Osteocyte (in vitro differentiated cells): ENCODE measurements around the gene MICALL2. TPM values are rescaled to one million over a fixed set of nuclear protein-coding genes. Genes with fewer than 3 reads are reported as not detected.

Experiments used
- DNase-seq: peaks from one replicate; pipeline ENCODE4 v3.0.0; 2021; ENCODE audit warnings: mixed read lengths; ENCODE audit not compliant: unreplicated experiment; ENCODE audit errors: extremely low spot score
- H3K27ac Mint-ChIP-seq: one replicate; pipeline ENCODE4 v1.8.0; 2021; ENCODE audit warnings: mild to moderate bottlenecking, mixed read lengths; ENCODE audit not compliant: unreplicated experiment
- H3K27me3 Mint-ChIP-seq: one replicate; pipeline ENCODE4 v1.8.0; 2021; ENCODE audit warnings: mixed read lengths; ENCODE audit not compliant: unreplicated experiment
- H3K36me3 Mint-ChIP-seq: one replicate; pipeline ENCODE4 v1.8.0; 2021; ENCODE audit warnings: mixed read lengths; ENCODE audit not compliant: unreplicated experiment
- H3K4me1 Mint-ChIP-seq: one replicate; pipeline ENCODE4 v1.8.0; 2021; ENCODE audit warnings: mixed read lengths; ENCODE audit not compliant: unreplicated experiment
- H3K4me3 Mint-ChIP-seq: one replicate; pipeline ENCODE4 v1.8.0; 2021; ENCODE audit warnings: mild to moderate bottlenecking, moderate library complexity, mixed read lengths; ENCODE audit not compliant: unreplicated experiment
- H3K9me3 Mint-ChIP-seq: one replicate; pipeline ENCODE4 v1.8.0; 2021; ENCODE audit warnings: mixed read lengths; ENCODE audit not compliant: unreplicated experiment
- CTCF ChIP-seq: fragments of 200-600 bp; sonication (generic); IDR thresholded peaks from 2 replicates; pipeline ENCODE4 v1.5.0; 2021; ENCODE audit warnings: antibody characterized with exemption, mild to moderate bottlenecking, moderate library complexity
- total RNA-seq: library from RNA; stranded (reverse); gene quantifications from 2 replicates; pipeline ENCODE4 v1.2.1, GENCODE V29; 2021

MICALL2 gene
- total RNA-seq, 1 donor from 2014 or later = 63.1 TPM

GRCh38 chr7:1402791-1403637 is 56.3 kb downstream of the MICALL2 start:
- DNase-seq = no peak
- peaks cover 38% of the 10 kb centered on the region for H3K27me3 Mint-ChIP-seq
- peaks cover 10% of the 10 kb centered on the region for H3K4me1 Mint-ChIP-seq
- no peak overlapping the region for H3K4me3 Mint-ChIP-seq
- TF ChIP-seq CTCF = no peak
- no peaks in the 10 kb centered on the region for H3K36me3 Mint-ChIP-seq
- peaks cover 5% of the 10 kb centered on the region for H3K9me3 Mint-ChIP-seq
- no peak overlapping the region for H3K27ac Mint-ChIP-seq

DNA sequence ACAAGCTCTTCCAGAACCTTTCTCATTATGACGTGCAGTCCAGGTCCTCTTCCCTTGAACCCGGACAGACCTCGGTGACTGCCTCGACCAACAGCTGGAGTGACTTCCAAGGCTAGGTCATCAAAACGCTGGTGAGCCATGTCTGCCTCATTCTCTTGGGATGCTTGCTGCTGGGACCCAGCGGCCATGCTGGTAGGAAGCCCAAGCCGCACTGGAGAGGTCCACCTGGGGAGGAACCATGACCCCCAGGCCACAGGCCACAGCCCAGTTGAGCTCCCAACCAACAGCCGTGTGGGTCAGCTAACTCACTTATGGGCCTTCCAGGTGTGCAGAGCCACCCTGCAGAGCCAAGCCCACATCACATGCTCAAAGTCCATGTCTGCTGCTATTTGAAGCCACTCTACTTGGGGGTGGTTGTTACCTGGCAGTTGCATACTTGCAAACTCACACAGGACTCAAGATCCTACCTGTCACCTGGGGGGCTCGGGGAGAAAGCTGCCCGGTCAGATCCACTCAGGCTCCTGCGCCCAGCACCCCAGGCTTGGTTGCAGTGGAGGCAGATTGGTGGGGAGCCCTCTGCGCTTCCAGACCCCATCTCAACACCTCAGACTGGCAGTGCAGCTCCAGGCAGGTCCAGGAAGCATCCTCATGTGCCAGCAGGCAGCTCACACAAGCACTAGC is 57.0 kb downstream of the MICALL2 start:
- Mint-ChIP-seq H3K4me1 (peaks cover 10% of the 10 kb centered on the region), H3K36me3 (no peaks in the 10 kb centered on the region), H3K27ac (no peak overlapping the region), H3K4me3 (no peak overlapping the region), H3K27me3 (peaks cover 38% of the 10 kb centered on the region), H3K9me3 (peaks cover 5% of the 10 kb centered on the region)
- no peak for TF ChIP-seq CTCF
- no peak for DNase-seq

DNA sequence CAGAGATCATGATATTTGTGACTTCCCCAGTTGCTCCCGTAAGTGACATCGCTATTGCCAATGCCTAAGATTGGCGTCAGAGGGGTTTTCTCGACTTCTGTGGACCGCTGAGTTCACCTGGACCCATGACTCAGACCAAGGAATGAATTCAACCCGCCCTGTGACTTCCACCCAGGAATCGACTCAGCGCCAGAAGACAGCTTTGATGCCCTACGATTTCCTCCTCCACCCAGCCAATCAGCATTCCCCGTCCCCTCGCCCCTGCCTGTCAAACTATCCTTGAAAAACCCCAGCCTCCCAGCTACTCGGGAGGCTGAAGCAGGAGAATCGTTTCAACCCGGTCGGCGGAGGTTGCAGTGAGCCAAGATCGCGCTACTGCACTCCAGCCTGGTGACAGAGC is 58.3 kb downstream of the MICALL2 start:
- H3K4me3 Mint-ChIP-seq = no peak overlapping the region
- peaks cover 5% of the 10 kb centered on the region for H3K9me3 Mint-ChIP-seq
- TF ChIP-seq CTCF = no peak
- peaks cover 38% of the 10 kb centered on the region for H3K27me3 Mint-ChIP-seq
- H3K4me1 Mint-ChIP-seq = peaks cover 10% of the 10 kb centered on the region
- H3K36me3 Mint-ChIP-seq = no peaks in the 10 kb centered on the region
- H3K27ac Mint-ChIP-seq = no peak overlapping the region
- no peak for DNase-seq

DNA sequence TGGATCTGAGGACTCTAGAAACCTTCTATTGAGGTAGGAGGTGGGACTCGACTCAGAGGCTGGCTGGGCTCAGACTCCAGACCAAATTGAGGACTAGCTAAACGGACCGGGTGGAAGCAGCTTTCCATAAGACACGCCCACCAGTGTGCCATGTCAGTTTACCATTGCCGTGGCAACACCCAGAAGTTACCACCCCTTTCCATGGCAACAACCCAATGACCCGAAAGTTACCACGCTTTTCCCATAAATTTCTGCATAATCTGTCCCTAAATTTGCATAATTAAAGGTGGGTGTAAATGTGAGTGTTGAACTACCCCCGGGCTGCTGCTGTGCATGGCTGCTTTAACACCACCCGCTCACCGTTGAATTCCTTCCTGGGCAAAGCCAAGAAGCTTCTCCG is 58.9 kb downstream of the MICALL2 start:
- no peak overlapping the region for H3K4me3 Mint-ChIP-seq
- H3K27ac Mint-ChIP-seq = no peak overlapping the region
- peaks cover 38% of the 10 kb centered on the region for H3K27me3 Mint-ChIP-seq
- DNase-seq = no peak
- H3K9me3 Mint-ChIP-seq = peaks cover 5% of the 10 kb centered on the region
- TF ChIP-seq CTCF = no peak
- peaks cover 8% of the 10 kb centered on the region for H3K4me1 Mint-ChIP-seq
- H3K36me3 Mint-ChIP-seq = no peaks in the 10 kb centered on the region
